ENCODE results near the gene KRTAP5-3.
"Not testable (repeated sequence)": the region's sequence is repeated elsewhere in the genome, so short reads cannot be mapped to it uniquely, and the experiment has no call there.

- TF ChIP-seq CTCF (IDR thresholded peaks at IDR 0.05; ENCODE audit: borderline replicate concordance, extremely low read depth, low read length, poor library complexity, severe bottlenecking); EZH2 (IDR thresholded peaks at IDR 0.05; ENCODE audit: borderline replicate concordance, low read depth, low read length, severe bottlenecking): not testable (repeated sequence)
Measured at GRCh38 chr11:1589191-1589963, 18.9 kb downstream of the KRTAP5-3 start.
